Measurements from ENCODE around the gene NAA35.

GRCh38 chr9:86035827-86036440 is 95.0 kb downstream of the NAA35 start:
- TF ChIP-seq, protein P1, sequence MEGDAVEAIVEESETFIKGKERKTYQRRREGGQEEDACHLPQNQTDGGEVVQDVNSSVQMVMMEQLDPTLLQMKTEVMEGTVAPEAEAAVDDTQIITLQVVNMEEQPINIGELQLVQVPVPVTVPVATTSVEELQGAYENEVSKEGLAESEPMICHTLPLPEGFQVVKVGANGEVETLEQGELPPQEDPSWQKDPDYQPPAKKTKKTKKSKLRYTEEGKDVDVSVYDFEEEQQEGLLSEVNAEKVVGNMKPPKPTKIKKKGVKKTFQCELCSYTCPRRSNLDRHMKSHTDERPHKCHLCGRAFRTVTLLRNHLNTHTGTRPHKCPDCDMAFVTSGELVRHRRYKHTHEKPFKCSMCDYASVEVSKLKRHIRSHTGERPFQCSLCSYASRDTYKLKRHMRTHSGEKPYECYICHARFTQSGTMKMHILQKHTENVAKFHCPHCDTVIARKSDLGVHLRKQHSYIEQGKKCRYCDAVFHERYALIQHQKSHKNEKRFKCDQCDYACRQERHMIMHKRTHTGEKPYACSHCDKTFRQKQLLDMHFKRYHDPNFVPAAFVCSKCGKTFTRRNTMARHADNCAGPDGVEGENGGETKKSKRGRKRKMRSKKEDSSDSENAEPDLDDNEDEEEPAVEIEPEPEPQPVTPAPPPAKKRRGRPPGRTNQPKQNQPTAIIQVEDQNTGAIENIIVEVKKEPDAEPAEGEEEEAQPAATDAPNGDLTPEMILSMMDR (IDR thresholded peaks at IDR 0.05; ENCODE audit: control extremely low read depth in 1 of 3, insufficient read depth in 1 of 3, low read depth in 1 of 3, low read length in 3 of 3), result no peak
- TF ChIP-seq POLR2A (IDR thresholded peaks at IDR 0.05; ENCODE audit: control extremely low read depth in 1 of 2, low read depth in 2 of 2, low read length in 2 of 2), result no peak
- no peak for TF ChIP-seq PHF8 (conservative IDR thresholded peaks at IDR 0.05; ENCODE audit: low read depth, low read length)
- no peak for TF ChIP-seq EZH2 (IDR thresholded peaks at IDR 0.05; ENCODE audit: low read depth, low read length, severe bottlenecking)
- TF ChIP-seq POLR2AphosphoS5 (IDR thresholded peaks at IDR 0.05; ENCODE audit: low read depth, low read length), result no peak
